UCSD-AML1 (cell line): ENCODE measurements around the gene PTPRG.

Source experiments
- DNase-seq: peaks from one replicate; lab custom pipeline; 2025; ENCODE audit not compliant: unreplicated experiment; lab: John Stamatoyannopoulos, UW

PTPRG gene

DNA sequence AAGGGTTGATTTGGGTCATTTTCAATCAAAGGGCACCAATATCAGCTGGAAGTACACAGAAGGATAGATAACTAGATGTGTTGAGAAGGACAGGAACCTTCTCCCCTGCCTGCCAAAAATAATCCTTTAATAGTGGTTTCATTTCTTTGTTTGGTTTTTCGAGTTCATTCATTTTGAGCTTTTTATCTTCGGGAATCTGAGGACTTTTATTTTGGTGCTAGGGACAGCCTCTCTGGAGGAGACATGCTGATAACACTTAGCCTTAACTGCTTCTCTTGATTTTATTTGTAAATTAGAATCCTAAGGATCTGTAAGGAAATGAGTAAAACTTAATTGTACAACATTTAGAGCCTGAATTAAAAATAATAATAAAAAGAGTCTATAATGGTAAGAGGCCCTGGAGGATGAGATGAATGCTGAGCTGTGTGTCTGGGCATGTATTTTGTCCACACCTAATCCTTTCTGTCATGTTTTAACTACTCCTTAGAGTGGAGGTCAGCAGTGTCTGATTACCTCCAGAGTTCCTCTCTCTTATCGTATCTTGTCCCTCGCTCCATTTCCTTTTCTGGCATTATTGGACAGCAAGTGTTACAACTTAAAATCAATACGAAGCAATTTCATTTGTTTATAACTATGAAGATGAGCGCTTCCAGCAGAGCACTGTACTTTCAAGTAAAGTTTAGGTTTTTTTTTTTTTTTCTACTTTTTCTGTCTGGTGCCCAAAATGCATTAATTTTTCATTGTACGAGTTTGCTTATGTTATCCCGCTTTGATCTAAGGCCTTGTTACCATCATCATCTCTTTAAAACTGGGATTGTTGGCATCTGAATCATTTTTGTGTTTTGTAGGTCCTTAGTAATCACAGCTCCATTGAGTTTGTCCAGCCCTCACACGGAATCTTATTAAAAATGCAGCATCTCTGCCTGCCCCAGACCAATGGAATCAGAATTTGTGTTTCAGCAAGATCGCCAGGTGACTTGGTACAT lies 22.8 kb downstream of the PTPRG start:
- no peak for DNase-seq

DNA sequence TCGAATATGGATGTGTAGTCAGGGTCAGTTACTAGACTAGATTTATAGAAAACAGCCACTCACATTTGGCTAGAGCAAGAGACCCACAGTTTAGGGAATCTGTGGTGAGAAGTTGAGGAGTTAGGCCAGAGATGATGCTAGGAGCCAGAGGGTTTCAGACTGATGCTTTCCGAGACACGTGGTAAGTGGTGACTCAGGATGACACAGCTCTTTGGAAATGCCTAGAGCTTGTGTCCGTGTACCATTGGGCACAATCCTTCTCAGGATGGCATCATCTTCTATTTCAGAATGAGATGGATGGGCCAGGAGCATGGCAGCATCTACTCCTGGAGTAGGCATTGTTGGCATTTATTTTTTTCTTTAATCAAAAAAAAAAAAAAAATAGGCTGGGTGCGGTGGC lies 28.5 kb downstream of the PTPRG start:
- no peak for DNase-seq

DNA sequence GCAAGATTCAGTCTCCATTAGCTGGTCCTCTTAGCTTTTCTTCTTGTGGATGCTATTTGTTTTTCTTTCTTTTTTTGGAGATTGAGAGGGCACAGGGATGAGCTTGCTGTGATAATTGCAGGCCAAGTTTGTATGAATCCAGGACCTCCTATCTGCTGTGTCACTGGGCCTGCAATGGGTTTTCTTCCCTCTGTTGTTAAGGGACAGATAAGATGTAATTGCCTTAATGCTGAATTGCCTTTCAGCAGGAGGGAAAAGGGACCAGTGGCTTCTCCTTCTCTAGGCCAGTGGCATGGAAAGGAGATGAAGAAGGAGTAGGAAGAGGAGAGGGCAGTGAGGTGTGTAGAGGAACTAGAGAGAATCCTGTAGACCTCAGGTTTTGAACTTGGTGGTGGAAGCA lies 29.9 kb downstream of the PTPRG start:
- no peak for DNase-seq

DNA sequence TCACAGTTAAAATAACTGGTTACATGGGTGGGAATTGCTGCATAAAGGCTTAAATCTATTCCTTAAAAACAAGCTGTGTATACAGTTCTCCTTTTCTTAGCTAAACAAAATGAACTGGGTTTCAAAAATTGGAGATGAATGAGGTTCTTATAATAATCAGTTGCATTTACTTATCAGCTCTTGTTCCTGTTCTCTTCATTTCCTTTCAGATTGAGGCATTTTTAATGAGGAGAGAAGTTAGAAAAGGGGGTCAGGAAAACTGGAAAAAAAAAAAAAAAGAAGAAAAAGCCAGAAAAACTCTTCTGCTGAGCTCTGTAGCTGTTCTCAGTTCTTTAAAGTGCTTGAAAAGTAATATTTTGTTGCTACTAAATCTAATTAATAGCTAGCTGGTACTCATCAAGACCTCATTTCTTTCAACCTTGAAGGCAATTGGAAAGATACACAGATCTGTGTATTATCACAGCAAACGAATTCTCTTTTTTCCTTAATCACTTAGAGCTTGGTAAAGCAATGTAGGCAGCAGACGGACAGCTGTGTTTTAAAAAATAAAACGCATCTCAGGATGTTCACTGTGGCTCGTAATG lies 32.2 kb downstream of the PTPRG start:
- no peak for DNase-seq

DNA sequence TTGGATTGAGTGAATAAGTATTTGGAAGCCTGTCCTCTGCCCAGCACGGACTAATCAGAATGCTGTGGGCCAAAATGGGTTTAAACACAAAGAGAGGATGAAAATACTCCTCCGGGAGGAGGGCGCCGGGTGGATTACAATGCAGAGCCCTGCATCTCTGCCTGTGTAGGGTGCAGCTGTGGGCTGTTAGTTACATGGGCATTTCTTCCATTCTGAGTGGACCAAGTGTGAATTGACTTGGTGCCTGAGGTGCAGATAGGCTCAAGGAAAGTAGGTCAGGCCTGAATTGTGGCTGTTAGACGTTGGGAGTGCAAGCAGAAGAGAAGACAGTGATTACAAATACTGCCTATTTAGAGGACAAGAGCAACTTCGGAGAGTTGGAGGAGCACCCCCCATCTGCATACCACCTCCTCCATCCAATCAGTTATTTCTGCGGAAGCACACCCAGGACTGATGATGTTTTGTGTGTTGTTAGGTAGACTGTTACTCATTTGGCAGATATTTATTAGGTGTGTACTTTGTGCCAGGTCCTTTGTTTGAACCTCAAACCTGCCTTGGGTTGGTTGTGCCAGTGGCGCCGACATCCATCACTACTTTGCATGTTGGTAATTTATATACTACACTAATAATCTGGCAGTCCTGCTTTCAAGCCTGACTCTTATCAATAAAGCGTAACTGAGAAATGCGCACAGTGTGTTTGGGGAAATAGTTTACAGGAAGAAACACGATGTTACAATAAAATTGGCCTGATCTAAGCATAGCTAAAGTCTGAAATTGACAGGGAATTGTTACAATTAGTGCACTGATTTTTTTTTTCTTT lies 33.0 kb downstream of the PTPRG start:
- DNase-seq = no peak

DNA sequence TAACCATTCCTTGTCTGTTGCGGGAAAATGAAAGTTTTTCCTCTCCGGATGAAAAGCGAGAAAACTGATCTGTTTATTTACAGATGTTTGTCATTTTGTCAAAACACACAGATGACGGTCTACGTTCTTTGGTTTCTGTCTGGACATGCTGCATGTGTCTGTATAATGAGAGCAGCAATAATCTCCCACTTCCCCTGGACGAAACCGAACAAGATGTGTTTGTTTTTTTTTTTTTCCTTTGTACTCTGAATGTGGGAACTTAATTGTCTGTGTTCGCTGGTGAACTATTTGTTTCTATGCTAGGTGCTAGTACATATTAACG lies 33.6 kb downstream of the PTPRG start:
- DNase-seq = no peak

DNA sequence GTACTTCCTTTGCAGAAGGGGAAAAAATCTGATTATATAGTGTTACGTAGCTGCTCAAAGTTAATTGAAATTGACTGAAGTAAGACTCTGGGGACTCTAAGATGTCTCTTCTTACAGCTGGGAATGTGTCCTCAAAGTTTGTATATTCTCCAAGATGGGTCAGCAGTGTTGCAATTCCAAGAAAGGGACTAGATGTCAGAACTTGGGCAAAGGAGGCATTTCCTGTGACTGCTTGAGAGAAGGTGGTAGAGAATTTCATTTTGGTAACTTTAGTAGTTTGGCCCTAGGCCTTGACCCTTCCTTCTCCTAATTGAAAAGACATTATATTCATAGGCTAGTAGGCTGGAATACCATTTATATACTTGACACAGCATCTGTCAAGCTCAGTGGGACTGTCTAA lies 33.9 kb downstream of the PTPRG start:
- no peak for DNase-seq

DNA sequence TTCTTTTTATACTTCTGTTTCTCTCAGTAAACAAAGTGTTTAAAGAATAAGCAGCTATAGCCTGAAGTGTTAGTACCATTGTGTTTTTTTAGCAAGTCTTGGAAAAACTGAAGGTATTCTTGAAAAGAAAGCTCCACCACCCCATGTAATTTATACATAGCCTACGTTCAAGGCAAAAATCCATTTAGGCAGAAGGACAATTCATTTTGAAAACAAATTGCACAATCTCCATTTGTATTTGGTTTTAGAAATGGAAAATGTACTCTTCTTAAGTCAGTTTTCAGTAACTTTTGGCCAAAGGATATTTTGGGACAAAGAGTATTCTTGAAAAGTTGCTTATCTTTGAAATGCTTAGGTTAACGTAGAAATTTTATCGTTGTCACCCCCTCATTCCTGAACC lies 34.5 kb downstream of the PTPRG start:
- DNase-seq = no peak

DNA sequence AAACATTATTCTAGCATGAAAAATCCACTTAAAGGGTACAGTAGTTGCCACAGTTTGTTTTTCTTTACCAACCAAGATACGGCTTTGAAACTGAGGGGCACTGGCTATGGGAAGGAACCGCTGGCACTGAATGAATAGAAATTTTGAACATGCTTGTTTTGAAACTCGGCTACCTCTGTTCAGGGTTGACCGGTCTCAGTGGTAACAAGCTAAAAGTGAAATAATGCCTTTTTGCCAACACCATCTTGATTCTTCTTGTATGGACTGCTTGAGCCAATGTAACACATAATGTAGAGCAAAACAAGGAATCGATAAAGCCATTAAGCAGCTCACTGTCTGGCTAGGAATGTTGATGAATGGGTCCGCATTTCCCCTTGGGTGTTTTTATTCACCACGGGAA lies 36.5 kb downstream of the PTPRG start:
- no peak for DNase-seq

DNA sequence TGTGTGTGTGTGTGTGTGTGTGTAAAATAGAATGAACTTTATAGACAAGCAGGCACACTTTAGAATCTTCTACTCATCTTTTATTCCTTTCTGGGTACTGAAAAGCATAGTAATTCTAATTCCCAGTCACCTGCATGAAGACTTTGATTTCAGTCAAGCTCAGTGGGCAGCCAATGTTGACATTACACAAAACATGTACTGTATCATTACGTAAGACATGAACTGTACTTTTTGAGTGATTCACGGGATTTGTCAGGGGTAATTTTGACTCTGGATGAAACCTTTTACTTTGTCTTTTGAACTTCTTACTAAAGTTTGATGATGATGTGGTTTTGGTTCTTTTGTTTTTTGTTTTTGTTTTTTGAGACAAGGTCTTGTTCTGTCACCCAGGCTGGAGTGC lies 38.8 kb downstream of the PTPRG start:
- no peak for DNase-seq

DNA sequence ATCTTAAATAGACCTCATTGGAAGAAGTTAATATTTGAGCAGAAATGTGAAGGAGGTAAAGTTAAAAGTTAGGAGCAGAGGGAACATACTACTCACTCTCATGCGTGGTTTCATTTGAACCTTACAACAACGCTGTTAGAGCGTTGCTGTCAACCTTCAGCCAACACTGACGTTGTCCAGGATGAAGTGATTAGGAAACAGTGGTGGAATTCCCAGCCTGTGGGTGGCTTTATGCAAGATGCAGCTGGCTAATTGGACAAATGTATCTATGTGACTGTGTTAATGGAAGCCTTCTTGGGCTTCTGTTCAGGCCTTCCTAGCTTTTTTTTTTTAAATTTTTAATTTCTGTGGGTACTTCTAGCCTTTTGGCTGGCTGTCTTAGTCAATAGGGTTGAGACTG lies 40.5 kb downstream of the PTPRG start:
- DNase-seq = no peak

DNA sequence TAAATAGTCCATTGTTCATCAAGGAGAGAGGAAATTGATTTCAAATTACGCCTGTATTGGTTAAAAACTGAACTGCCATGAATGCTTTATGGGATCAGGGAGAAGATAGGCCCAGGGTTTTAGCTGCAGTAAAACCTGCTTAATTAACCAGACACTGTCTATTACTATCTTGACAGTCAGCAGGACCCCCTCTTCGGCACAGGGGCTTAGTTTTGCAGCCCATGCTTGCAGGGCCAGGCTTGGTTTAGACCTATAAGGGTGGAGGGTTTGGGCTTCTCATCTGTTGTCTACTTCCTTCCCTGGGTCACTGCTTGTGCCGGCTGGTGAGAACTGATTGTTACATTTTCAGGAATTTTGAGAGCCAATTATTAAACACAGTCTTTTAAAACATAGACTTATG lies 41.1 kb downstream of the PTPRG start:
- no peak for DNase-seq

DNA sequence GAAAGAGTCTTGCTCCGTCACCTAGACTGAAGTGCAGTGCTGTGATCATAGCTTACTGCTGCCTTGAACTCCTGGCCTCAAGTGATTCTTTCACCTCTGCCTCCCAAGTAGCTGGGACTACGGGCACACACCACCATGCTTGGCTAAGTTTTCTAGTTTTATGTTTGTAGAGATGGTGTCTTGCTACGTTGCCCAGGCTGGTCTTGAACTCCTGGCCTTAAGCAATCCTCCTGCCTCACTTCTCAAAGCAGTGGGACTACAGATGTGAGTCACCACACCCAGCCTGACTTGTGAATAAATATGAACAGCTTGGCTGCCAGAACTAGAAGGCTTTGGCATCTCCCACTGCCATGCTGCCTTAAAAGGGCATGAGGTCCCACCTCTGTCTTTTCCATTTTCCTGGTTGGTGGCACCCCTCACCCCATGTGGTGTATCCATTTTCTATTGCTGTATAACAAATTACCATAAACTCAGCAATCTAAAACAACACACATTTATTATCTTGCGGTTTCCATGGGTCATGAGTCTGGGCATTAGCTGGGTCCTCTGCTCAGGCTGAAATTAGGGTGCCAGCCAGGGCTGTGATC lies 44.3 kb downstream of the PTPRG start:
- DNase-seq = no peak

DNA sequence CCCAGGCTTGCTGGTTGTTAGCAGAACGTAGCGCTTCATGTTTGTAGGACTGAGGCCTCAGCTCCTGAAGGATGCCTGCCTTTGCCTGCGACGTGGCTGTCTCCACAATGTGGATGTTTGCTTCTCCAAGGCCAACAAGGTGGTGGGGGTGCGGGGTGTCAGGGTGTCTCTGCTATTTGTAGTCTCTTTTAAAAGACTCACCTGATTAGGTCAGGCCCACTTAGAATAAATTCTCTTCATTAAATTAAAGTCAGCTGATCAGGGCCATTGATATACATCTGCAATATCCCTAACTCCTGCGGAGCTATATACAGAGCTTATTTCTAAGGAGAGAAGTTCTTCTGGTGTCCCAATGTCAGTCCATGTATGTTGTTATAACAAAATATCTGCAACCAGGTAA lies 44.8 kb downstream of the PTPRG start:
- no peak for DNase-seq

DNA sequence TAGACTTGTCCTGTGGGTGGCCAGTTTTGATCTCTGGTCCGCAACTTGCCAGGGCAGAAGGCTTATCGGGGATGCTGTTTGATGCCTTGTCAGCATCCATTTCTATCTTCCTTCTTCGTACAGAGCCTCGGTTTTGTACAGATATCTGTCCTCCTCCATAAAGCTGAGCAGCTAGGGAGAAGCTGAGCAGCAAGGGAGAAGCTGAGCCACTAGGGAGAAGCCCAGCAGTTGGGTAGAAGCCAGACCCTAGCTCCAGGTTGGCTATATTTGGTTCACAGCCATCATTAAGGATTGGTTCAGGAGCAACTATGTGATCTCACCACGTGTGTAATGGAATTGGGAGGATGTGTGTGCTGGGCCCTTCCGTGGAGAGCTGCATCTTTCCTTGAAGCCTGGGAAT lies 46.7 kb downstream of the PTPRG start:
- DNase-seq = no peak

DNA sequence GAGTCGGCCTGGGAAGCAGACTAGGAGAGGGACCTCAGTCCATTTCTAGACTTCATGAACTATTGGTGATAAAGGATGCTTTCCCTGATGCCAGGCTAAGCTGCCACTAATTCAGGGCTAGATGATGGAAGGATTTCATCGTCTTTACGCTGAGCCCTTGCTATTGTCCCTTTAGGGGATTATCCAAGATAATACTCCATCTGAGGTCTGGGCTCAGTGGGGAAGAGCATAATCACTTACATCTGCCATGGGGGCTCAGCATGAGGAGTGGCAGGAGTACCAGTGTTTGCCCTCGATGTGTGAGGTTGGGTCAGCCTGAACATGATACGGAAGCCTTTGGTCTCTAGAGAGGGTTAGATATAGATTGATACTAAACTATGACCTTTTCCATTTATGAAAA lies 47.3 kb downstream of the PTPRG start:
- no peak for DNase-seq

DNA sequence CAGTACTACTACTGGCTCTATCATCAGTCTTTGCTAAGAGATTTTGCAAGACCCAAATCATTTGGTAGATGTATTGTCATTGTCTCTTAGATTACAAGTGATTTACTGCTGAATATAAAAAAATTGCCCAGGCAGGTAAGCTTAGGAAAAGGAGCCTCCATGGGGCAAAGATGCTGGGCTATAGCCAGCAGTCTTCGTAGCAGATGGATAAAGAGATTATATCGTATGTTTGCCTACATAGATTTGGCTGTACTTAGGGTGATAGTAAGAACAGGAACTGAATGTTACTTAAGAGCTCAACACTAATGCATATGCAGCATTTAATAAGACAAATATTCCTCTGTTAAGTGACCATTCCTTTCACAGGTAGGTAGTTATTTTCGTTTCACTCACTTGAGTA lies 48.9 kb downstream of the PTPRG start:
- DNase-seq = no peak

DNA sequence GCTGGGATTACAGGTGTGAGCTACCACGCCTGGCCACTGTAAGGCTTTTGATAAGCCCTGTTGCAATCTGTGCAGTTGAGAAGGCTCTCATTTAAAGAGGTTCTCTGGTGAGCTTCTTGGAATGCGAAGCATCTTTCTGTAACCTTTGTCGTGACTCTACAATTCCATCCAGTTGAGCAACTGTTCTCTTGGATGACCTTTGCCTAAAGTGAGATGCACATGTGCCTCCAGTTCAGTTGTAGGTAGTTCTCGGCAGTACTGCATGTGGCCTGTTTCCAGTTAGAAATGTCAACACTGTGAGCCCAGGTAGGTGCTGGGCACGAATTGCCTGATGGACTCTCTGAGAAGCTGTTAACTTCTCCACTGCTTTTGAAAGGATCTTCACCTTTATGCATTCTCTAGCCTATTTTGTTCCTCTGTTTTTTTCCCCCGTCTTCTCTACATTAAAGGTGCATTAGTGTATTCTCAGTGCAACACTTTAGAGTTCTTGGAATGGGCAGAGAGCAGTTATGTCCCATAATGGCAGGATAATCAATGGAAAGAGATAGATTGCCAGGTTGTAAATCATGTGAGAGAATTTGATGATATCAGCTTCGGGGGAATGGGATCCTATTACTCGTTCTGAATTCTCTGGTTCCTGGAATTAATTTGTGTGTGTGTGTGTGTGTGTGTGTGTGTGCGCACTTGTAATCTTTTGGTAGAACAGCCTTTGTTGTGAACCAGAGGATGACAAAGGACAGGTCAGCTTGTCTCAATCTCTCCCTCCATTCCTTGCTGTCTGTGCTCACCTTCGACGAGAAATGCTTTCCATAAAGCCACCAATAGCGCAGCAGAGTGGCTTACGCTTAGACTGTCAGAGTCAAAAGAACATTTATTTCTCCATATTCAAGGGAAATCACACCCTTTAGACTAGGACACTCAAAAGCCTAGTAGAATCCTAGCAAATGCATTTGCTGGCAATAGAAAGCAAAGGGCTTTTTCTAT lies 51.1 kb downstream of the PTPRG start:
- DNase-seq = no peak

DNA sequence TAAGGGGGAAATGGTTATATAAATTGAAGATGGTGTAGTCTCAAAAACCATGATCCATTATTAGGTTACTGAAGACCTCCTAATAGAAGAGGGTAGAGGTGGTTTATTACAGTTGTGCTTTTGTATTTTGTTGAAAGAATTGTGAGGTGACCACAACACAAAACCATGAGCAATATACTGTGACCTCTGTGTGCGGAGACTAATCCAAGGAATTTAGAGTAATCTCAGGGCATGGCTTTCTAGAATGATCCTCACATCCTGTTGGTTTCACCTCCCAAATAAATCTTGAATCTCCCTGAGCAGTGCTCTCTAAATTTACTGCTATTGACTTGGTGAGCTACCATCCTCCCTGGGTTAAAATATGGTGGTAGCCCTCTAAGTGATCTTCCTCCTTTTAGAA lies 52.3 kb downstream of the PTPRG start:
- no peak for DNase-seq

DNA sequence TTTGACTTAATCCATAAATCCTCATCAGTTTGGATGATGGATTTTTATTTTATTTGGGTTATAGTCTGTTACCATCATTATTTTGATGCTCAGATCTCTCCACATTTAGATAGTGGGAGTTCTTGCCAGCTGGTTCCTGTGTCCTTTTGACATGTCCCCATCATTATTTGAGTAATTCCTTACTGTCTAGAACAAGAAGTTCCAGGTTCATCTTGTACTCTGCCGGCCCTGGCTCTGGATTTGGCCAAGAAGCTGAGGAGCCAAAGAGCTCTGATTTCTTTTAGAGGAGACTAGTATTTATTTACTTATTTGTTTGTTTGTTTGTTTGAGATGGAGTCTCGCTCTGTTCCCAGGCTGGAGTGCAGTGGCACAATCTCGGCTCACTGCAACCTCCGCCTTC lies 54.3 kb downstream of the PTPRG start:
- DNase-seq = no peak
